CD4-positive, alpha-beta T cell treated with Interleukin-15 for 1 hour (primary cell): ENCODE results near the gene PIK3CA.
"Not testable (repeated sequence)": the region's sequence is repeated elsewhere in the genome, so short reads cannot be mapped to it uniquely, and the experiment has no call there.

Experiments used
- DNase-seq: peaks from one replicate; pipeline ENCODE4 v3.0.0-alpha.2; 2020

PIK3CA gene

DNA sequence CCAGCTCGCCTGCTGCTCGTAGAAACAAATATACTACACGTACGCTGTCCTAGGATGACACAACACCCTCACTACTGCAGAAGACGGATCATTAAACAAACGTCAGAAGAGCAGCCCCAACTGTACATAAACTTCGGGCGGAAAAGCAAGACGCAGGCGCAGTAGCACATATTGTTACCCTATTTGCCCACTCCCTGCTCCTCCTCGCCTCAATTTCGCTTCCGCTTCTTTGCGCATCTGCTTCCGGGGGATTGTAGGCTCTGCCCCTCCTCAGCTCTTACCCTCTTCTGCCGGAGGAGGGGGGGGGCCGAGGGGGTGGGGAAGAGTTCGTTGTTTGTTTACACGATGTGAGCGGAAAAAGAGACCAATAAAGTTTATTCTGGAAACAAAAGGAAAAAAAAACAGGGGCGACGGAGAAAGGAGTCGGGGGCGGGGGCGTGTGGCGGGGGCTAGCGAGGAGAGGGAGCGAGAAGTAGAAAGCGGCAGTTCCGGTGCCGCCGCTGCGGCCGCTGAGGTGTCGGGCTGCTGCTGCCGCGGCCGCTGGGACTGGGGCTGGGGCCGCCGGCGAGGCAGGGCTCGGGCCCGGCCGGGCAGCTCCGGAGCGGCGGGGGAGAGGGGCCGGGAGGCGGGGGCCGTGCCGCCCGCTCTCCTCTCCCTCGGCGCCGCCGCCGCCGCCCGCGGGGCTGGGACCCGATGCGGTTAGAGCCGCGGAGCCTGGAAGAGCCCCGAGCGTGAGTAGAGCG, at the start of gene PIK3CA:
Gene PIK3CA, plus strand, starts transcription at position 485 of the 743 bp plus-strand sequence. CDS start 50,469 bp downstream, outside the sequence.
- DNase-seq = peak; percentile 98

DNA sequence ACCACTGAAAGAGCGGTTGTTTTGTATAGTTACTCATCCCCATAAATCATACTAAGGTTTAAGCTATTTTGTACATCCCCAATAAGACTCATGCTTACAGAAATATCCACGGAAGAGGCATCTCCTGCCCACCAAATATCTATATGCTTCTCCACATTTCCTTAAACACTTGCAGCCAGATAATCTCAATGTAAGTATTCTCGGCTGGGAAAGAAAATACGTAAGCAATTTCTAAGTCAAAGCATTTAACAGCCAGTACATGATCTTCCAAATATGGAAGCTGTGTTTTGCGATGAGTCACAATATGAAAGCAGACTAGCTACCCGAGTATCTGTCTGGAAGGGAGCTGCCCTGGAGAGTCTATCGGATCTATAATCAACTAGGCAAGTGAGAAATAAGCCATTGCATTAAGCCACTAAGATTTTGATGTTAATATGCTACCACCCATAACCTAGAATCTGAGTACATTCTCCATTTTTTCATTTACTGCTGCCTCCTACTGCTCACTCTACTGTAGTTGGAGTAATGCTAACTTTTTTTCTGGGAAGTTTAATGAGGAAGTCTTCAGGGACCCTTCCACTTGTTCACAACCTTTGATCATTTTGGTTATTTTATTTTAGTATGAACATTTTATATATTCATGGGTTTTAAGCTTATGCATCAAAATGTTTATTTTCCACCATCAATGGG, 49.6 kb upstream of the PIK3CA start:
- no peak for DNase-seq

DNA sequence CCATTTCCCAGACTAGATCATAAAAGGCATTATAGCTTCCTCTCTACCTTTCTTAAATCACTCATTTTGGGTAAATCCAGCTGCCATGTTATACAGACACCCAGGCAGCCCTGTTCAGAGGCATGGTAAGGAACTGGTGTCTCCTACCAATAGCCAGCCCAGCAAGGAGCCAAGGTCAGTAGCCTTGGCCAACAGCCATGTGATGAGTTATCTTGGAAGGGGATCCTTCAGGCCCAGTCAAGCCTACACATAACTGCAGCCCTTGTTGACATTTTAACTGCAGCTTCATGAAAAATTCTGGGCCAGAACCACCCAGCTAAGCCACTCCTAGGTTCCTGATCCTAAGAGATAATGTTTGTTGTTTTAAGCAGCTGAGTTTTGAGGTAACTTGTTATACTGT, 47.5 kb upstream of the PIK3CA start:
- no peak for DNase-seq

DNA sequence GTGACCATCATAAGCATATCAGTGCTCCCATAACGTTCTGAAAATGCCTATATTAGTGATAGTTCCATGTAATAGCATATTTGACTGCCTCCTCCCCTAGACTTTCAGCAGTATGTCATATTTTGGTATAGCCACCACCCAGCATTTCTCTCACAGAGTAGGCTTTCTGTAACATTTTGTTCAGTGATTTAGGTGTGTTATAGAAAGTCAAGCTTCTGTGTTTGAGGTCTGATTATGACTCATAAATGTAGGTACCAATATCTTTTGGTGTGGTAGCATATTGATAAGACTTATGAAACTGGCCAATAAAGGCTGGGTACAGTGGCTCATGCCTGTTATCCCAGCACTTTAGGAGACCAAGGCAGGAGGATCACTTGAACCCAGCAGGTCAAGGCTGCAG, 42.3 kb upstream of the PIK3CA start:
- DNase-seq = no peak

DNA sequence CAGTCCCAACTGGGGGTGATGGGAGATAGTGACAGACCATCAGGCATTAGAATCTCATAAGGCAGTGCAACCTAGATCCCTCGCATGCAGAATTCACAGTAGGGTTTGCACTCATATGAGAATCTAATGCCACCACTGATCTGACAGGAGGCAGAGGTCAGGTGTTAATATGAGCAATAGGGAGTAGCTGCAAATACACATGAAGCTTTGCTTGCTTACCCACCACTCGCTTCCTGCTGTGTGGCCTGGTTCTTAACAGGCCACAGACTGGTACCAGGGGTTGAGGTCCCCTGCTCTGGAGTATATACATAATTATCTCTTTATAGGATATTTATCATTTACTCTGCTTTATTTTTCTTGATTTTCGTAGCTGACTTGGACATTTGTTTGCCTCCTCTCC, 40.5 kb upstream of the PIK3CA start:
- no peak for DNase-seq

DNA sequence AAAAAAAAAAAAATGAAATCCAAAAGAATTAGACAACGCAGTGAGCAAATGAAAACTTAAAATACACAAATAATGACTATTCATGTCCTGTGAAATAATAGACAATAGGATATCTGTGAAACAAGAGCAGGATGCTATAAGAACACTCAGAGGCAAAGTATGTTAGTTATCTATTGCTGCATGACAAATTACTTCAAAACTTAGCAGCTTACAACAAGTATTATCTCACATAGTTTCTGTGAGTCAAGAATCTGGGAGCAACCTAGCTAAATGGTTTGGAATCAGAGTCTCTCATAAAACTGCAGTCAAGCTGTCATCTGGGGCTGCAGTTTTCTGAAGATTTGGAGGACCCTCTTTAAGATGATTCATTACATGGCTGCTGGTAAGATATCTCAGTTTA, 40.1 kb upstream of the PIK3CA start:
- no peak for DNase-seq

DNA sequence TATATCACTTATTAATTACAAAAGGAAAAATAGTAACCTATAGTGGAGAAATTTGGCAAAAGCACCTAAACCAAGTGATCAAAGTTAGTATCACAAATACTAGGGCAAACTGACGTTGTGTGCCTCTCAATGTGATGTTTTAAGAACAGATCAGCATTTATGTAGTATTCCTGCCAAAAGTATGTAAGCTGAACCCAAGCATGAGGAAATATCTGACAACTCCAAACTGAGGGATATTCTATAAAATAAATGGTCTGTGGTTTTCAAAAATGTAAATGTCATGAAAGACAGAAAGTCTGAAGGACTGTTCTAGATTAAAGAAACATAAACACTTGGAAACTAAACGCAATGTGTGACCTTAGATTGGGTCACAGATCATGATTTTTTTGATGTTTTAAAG, 34.3 kb upstream of the PIK3CA start:
- no peak for DNase-seq

DNA sequence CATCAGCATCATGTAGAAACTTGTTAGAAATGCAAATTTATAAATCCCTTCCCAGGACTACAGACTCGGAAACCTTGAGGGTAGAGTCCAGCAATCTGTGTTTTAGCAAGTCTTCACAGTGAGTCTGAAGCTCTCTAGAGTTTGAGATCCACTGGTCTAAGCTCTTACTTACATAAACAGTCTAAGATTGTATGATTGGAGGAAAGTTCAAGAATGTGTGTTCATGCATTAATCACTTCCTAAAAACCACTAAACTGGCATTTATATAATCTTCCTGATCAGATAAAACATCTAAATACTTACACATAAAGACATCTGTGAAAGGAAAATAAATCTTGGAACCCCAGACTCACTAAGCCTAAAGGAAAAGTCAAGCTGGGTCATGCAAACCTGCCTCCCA, 32.7 kb upstream of the PIK3CA start:
- DNase-seq = not testable (repeated sequence)

DNA sequence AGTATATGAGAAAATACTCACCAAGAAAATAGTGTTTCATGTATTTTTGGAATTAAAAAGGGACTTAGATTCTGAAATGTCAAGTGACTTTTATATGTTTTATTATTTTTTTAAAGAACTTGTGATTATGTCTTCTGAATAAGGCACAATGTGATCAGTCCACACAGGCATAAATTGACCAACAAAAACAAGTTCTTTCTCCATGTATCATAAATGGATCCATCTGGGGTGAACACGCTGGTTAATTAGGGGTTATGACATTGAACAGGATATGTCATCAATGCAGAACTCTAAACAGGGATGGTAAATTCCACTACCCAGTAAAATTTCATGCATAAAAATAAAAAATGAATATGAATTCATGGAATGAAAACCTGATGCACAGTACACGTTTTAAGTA, 31.3 kb upstream of the PIK3CA start:
- no peak for DNase-seq

DNA sequence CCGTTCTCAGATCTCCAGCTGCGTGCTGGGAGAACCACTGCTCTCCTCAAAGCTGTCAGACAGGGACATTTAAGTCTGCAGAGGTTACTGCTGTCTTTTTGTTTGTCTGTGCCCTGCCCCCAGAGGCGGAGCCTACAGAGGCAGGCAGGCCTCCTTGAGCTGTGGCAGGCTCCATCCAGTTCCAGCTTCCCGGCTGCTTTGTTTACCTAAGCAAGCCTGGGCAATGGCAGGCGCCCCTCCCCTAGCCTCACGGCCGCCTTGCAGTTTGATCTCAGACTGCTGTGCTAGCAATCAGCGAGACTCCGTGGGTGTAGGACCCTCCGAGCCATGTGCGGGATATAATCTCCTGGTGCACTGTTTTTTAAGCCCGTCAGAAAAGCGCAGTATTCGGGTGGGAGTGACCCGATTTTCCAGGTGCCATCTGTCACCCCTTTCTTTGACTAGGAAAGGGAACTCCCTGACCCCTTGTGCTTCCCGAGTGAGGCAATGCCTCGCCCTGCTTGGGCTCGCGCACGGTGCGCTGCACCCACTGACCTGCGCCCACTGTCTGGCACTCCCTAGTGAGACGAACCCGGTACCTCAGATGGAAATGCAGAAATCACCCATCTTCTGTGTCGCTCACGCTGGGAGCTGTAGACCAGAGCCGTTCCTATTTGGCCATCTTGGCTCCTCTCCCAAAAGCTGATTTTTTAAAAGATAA, 15.8 kb upstream of the PIK3CA start:
- not testable (repeated sequence) for DNase-seq

DNA sequence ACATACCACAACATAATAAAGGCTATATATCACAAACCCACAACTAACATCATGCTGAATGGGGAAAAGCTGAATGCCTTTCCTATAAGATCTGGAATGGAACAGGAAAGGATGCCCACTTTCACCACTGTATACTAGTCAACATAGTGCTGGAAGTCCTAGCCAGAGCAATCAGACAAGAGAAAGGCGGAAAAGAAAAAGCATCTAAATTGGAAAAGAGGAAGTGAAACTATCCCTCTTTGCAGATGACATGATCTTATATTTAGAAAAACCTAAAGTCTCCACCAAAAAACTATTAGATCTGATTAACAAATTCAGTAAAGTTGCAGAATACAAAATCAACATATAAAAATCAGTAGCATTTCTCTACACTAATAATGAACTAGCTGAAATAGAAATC, 14.6 kb upstream of the PIK3CA start:
- DNase-seq = no peak

DNA sequence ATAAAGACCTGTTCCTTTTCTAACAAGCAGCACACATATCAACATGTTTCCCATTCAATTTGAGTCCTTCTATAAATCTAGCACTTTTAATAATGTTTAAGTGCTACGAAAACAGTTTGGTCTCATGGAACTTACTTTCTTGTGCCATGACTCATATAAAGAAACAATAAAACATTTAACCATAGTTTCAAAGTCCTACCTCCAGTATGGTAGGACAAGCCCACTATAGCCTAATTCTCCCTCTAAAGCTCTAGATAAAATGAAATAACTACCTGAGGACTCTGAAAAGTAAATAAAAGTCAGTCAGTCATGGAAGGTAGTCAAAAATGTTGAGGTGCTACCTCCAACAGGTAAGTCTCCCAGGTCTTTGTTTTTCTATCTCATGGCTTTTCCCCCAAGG, 12.0 kb upstream of the PIK3CA start:
- DNase-seq = no peak

DNA sequence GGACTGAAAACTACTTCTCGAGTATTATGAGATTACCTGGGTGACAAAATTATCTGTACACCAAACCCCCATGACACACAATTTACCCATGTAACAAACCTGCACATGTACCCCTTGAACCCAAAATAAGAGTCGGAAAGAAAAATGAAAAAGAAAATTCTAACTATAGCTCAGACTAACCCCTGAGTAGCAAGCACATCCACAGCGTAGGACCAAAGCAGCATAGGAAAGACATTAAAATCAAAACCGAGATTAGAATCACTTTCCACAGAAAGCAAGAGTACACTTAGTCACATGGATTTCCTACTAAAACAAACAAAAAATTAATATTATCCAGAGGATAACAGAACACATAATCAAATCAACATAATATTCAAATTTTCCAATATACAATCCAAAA, 6.3 kb upstream of the PIK3CA start:
- DNase-seq = no peak

DNA sequence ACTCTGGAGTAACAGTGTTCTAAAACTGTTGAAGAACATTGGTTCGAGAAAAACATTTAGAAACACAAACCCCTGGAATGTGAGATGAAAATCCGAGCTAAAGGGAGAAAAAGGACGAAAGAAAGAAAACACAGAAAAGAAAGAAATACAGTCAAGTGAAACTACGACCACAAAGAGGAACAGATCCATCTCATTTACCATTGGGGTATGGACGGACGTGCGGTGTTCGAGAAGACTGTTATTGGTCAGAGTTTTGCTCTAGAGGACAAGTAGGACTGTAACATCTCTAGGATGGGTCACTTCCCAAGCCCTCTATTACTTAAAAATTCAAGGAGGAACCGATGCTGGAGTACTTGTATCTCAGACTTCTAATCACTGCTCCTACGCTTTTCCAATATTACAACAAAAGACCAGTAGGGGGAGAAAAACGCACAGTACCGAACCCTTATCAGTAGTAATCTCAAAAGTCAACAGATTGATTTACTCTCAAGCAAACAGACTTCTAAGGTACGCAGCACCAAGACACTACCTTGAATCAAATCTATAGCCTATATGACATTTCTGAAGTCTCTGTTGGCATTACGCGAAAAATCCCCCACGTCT, 1.1 kb upstream of the PIK3CA start:
- peak; percentile 18 for DNase-seq

DNA sequence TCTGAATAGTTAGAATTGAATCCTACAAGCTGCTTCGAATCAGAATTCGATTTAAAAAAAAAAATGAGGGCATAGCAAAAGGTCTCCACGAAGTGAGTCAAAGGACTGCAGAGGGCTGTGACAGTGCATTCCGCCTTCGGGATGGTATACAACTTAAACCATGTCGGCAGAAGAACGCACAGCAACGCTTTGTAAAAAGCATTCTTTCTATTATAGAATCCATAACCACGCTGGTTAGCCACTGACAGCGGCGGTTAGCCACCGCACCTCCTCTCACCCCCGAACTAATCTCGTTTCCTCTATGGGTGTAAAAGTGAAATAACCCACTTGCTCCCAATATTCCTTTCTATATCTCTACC, 664 bp upstream of the PIK3CA start:
- no peak for DNase-seq

DNA sequence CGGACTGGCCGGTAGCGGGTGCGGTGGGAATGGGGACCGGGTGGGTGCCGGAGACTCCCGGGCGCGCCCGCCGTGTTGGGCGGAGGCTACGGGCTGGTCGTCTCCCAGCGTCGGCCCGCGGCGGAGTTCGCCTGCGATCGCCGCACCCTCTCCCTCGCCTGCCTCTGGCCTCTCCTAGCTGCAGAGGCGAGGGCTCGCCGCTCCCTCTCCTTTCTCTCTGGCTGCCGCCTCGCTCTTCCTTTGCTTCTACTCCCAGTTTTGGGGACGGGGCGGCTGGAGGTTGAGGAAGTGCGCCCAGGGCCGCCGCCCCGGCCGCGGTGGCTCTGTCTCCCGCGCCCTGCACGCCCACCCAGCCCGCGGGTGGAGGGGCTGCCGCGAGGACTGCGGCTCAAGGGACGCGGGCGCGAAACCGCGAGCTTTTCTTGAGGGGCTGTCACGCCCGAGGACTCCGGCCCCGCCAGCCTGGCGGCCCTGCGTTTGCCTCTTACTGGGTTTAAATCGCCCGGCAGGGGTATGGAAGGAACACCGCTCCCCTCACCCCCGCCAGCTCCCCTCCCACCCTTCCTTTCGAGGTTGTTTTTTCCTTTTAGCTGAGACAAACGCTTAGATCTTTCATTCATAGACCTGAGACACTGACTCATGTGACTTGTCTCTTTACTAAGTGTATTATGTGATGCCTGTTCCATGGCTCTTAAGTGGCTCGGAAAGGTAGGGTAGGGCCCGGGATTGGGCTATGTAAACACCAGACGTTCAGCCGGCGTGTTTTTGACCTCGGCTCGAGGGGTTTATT, 654 bp downstream of the PIK3CA start:
- DNase-seq = peak; percentile 69

DNA sequence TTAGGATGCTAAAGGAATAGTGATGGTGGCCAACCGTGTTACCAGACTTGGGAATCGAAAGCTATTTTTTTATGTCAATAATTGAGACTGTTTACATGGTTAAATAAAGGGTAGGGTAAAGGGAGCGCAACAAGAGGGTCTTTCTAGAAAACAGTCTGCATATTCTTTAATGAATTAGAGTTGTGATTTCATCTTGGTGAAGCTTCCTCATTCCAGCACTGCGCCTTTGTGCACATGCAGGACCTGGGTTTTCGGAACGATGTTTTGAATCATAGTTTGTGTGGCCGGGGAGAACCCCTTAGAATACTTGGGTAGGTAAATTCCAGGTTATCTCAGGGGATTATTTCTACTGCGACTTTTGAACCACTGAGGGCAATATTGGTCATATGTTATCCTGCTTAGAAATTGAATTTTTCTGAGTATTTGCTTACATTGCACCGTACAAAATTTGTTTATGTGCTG, 1.3 kb downstream of the PIK3CA start:
- DNase-seq = peak; percentile 62

DNA sequence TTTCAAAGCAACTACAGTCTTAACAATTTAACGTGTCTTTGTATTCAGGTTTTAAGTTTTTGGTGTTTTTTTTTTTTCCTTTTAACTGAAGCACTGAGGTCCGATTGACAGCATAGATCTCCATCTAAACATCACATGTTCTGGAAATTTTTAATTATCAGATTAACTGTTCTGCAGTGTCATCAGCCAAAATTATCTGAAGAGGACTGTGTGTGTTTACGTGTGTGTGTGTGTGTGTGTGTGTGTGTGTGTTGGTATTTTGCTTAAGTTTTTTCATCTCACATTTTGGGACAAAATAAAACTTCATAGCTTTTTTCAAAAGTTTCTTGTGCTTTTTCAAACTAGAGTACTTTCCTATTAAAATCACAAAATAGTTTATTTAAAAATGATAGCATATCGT, 1.8 kb downstream of the PIK3CA start:
- DNase-seq = no peak

DNA sequence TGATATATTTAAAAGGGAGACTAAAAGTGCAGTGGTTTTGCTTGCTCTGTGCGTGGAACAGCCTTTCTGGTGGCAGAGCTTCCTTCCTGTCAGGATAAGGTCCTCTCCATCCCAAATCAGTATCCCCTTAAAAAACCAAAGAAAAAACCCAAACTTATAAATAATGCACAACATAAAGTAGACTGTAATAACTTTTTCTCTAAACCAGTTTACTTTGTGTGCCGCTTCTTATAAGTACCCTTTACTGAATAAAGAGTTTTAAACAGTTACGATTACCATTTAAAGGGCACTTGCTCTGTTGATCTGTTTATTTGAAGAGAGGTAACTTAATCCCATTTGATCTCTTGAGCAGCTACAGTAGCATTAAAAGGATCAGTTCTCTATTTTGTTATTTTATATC, 2.5 kb downstream of the PIK3CA start:
- no peak for DNase-seq

DNA sequence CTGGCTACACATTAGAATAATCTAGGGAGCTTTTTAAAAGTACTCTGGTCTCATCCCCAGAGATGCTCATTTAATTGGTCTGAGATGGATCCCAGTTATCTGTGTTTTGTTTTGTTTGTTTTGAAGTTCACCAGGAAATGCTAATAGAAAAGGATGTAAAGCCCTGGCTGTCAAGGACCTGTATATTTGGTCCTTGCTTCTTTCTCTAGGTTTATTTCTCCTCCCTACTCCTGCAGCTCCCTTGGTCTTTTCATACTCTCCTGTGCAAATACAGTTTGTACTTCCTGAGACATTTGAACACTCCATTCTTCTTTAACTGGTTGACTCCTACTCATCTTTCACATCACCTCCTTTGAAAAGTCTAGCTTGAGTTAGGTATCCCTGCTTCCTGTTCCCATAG, 3.3 kb downstream of the PIK3CA start:
- DNase-seq = no peak

DNA sequence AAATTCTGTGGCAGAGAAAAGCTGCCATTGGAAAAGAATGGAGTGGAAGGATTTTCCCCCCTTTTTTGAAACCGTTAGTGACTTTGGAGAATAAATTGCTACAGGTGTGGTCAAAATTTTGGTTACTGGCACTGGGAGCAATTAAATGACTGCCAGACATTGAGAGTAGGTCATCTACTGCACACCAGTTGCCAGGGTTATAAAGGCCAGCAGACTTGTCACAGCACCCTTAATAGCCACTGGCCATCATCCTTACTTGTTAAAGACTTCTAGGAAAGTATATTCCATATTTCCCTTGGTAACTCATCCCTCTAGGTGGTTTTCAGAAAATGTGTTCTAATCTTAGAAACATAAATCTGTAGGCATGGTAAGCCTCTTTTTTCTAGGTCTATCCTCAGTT, 8.0 kb downstream of the PIK3CA start:
- no peak for DNase-seq

DNA sequence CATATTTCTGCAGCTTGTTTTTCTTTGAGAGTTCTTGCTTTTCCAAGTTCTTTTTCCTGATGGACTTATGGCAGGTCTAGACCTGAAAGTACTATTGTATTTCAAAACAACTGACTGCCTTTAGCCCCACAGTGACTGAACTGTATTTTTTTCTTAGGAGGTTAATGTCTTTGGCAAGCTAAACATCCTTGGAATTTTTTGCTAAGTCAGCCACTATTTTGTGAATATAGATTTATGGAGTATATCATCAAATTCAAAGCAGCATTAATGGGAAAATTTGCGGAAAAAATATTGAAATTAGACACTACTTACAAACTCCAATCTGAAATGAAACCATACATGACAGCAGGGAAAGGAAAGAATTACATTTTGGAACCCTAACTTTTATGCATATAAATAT, 8.6 kb downstream of the PIK3CA start:
- no peak for DNase-seq
